ENCODE measurements around the gene FAM174A. TPM values are rescaled to one million over a fixed set of nuclear protein-coding genes. Genes with fewer than 3 reads are reported as not detected.

The FAM174A gene
- total and polyA plus RNA-seq, 9 of the 15 experiments (the other 6 are each of a cell fraction or from before 2014, with no cell fraction given), result 0.14 to 2.9 (median 1.2) TPM

DNA sequence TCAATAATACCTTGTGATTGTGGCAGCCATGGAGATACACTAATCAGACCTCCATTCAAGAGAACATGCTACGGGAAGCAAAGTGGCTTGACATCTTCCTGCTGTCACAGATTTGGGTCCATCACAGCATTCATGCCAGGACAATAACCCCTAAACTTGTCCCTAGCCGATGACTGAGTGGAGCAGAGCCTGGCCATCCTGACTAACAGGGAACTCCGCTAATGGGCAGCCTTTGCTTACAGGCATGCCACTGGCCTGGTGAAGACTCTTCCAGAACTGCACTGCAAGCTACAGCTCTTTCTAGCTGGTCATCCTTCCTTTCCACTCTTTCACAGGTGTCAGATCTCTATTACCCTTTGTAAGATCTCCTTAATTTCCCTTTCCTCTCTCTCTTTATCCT lies 16.0 kb downstream of the FAM174A start:
- ChIA-PET CTCF (ENCODE audit: low intra/inter-chr PET ratio) (no interaction called here), POLR2A (no interaction called here)
- no peaks in the 10 kb centered on the region for H3K27me3 ChIP-seq (ENCODE audit: control insufficient read depth in 2 of 2, insufficient read depth in 2 of 2, low read length in 2 of 2)
- no peak overlapping the region for H3K27ac ChIP-seq (ENCODE audit: extremely low read depth, low read depth, low read length)
- no peaks in the 10 kb centered on the region for H3K9me1 ChIP-seq (ENCODE audit: control insufficient read depth, insufficient read depth, low read length)
- no TSS peak for BruUV-seq (replicated peaks)
- H3K79me2 ChIP-seq (ENCODE audit: control insufficient read depth, insufficient read depth, low read length), result no peaks in the 10 kb centered on the region
- H3K4me1 ChIP-seq (replicated peaks in 1 of 2; ENCODE audit: control insufficient read depth in 2 of 2, insufficient read depth in 2 of 2, low read length in 2 of 2), result no peaks in the 10 kb centered on the region
- WGBS (ENCODE audit: insufficient coverage, low coverage, missing lambda C conversion rate), result 2% methylated on average over 3 of the region's 3 CpGs
- H4K20me1 ChIP-seq (replicated peaks; ENCODE audit: control insufficient read depth, insufficient read depth, low read length), result no peaks in the 10 kb centered on the region
- H3K4me3 ChIP-seq, result no peak overlapping the region
- ATAC-seq (no peak), DNase-seq (ENCODE audit: extremely low read depth in 1 of 4, low spot score in 3 of 4) (no peak), FAIRE-seq (no peak)
- H3K9ac ChIP-seq (ENCODE audit: insufficient read depth in 1 of 2, low read depth in 2 of 2, low read length in 2 of 2), result no peak overlapping the region
- H3K36me3 ChIP-seq (ENCODE audit: control insufficient read depth, insufficient read depth, low read length), result no peaks in the 10 kb centered on the region
- no peak overlapping the region for H2AFZ ChIP-seq (ENCODE audit: low read depth, low read length)
- intact Hi-C loops (cut with micrococcal nuclease), result no loop called here
- H3K4me2 ChIP-seq (ENCODE audit: insufficient read depth, low read length), result no peak overlapping the region
- H3K9me3 ChIP-seq (replicated peaks; ENCODE audit: control insufficient read depth, insufficient read depth, low read depth, low read length), result no peaks in the 10 kb centered on the region
- in situ Hi-C loops (cut with MboI), result no loop called here
- TF ChIP-seq ZNF57 (CRISPR knock-in tag; IDR thresholded peaks at IDR 0.05) (no peak), LARP7 (IDR thresholded peaks at IDR 0.05) (no peak), CHD1 (IDR thresholded peaks at IDR 0.05; ENCODE audit: low read length) (no peak), CBFA2T2 (conservative IDR thresholded peaks at IDR 0.05) (no peak), MEIS2 (IDR thresholded peaks at IDR 0.05; ENCODE audit: partially characterized antibody) (no peak), RBM39 (optimal IDR thresholded peaks at IDR 0.05; ENCODE audit: low read depth, low read length) (no peak), NELFE (IDR thresholded peaks at IDR 0.05; ENCODE audit: insufficient read depth, insufficient read length) (no peak), FIP1L1 (IDR thresholded peaks at IDR 0.05; ENCODE audit: low read depth, low read length, poor library complexity, severe bottlenecking) (no peak), ZNF384 (IDR thresholded peaks at IDR 0.05; ENCODE audit: low read depth, low read length) (no peak), ZNF717 (CRISPR knock-in tag; IDR thresholded peaks at IDR 0.05) (no peak), ZBTB2 (IDR thresholded peaks at IDR 0.05) (no peak), KAT8 (IDR thresholded peaks at IDR 0.05; ENCODE audit: low read depth) (no peak), PHF8 (IDR thresholded peaks at IDR 0.05; ENCODE audit: borderline replicate concordance, low read length) (no peak)
- TF ChIP-seq, protein P1, sequence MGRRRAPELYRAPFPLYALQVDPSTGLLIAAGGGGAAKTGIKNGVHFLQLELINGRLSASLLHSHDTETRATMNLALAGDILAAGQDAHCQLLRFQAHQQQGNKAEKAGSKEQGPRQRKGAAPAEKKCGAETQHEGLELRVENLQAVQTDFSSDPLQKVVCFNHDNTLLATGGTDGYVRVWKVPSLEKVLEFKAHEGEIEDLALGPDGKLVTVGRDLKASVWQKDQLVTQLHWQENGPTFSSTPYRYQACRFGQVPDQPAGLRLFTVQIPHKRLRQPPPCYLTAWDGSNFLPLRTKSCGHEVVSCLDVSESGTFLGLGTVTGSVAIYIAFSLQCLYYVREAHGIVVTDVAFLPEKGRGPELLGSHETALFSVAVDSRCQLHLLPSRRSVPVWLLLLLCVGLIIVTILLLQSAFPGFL (CRISPR knock-in tag; IDR thresholded peaks at IDR 0.05), result no peak
